HK-2 (cell line): ENCODE results near the gene TTC22.

Experiments used
- DNase-seq: peaks from one replicate; pipeline ENCODE4 v3.0.0-alpha.2; 2018; ENCODE audit not compliant: unreplicated experiment

The TTC22 gene

DNA sequence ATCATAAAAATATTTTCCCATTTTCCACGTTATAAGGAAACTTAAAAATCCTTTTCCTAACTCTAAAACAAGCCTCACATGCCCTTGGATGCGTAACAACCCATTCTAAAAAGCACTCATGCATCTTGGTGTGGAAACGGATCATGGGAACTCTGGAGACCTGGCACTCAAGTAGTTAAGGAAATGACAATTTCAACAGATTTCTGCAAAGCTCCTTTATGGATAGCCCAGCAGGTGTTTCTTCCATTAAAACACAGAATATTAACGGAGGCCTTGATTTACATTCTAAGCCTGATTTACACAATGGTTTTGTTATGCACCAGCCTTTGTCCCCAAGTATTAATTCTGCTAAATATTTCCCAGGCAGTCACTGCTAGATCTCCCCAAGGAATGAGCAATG, 49.7 kb downstream of the TTC22 start:
- no peak for DNase-seq

DNA sequence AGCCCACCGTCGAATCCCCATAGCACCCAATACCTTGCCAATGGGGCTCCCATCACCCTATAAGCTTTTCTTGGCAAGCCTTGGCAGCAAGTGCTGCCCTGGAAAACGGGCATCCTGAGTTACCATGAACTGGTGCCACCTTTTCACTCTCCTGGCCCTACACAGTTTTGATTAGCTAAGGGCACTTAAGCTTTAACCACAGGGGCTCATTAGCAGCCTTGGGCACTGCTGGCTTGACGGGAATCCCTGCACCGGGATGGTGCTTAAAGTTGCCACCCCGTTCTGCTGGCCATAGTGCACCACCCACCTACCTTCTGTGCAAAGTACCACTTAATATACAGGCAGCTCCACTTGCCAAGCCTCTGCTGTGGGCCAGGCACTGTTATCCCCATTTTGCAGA, 50.5 kb downstream of the TTC22 start:
- DNase-seq, result no peak

DNA sequence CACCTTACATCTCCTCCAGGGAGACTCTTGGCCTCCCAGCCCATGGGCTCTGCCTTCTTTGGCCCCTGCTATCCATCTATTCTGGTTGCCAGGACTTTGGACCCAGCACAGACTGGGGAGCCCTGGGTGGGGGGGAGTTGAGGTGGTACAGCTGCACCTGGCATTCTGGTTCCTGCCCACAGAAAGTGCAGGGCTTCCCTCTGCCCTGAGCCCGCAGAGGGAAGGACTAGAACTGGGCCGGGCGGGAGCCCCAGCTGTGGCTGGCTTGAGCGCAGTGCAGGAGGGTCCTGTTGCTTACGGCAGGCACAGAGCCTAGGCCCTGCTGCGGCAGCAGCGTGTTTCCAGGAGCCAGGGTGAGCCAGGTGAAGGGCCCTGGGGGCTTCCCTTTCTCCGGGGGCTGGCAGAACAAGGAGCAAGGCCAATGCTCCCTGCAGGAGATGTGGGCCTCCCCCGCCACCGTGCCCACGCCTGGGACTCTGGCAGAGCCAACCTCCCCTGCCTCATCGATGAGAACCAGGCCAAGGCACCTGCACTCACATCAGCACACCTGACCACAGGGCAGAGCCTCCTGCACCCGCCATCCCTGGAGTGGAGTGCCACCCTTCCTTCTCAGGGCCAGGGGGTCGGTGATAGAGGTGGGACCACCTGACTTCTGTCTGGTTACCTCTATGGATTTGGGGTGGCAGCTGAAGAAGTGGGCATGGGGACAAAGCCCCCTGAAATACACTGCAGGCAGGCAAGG, 52.9 kb downstream of the TTC22 start:
- no peak for DNase-seq

DNA sequence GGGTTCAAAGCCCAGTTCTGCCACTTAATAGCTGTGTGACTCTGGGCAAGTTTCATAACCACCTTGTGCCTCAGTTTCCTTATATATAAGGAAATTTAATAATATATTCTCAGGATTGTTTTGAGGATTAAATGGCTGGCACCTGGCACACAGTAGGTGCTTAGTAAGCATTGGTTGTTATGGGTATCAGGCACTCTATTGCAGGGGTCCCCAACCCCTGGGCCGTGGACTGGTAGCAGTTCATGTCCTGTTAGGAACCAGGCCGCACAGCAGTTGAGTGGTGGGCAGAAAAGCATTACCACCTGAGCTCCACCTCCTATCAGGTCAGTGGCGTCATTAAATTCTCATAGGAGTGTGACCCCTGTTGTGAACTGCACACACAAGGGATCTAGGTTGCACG, 55.3 kb downstream of the TTC22 start:
- no peak for DNase-seq

DNA sequence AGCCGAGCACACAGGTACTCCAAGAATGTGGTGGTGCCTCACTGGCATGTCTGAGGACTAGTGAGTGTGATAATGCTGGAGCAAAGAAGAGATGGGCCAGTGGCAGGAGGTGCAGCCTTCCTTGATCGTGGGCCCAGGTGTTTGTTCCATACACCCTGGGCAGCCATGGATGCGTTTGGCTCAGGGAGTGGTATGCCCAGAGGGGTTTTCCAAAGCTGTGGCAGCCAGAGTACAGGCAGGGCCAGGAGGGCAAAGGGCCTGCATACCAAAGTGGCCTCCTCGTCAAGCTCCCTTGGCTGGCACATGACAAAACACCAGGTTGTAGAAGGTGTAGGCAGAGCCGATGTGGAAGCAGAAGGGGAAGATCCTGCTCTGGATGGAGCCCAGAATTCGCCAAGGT, 55.8 kb downstream of the TTC22 start:
- DNase-seq, result no peak

DNA sequence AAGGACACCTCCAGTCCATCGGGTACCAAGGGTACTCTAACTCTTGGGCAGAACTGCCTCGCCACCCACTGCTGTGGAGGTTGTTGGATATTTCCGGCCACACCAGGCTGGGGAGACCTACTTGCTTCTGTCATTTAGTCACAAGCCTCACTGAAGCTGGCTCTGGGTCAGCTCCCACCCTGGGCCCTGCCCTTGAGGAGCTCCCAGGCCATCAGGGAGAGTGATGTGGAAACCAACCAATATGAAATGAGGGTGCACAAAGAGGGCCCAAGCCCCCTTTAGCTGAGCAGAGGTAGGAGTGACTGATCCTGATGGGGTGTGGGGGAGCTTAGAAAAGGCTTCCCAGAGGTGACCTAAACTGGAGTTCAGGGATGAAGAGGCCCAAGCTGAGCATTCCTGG, 56.4 kb downstream of the TTC22 start:
- no peak for DNase-seq

DNA sequence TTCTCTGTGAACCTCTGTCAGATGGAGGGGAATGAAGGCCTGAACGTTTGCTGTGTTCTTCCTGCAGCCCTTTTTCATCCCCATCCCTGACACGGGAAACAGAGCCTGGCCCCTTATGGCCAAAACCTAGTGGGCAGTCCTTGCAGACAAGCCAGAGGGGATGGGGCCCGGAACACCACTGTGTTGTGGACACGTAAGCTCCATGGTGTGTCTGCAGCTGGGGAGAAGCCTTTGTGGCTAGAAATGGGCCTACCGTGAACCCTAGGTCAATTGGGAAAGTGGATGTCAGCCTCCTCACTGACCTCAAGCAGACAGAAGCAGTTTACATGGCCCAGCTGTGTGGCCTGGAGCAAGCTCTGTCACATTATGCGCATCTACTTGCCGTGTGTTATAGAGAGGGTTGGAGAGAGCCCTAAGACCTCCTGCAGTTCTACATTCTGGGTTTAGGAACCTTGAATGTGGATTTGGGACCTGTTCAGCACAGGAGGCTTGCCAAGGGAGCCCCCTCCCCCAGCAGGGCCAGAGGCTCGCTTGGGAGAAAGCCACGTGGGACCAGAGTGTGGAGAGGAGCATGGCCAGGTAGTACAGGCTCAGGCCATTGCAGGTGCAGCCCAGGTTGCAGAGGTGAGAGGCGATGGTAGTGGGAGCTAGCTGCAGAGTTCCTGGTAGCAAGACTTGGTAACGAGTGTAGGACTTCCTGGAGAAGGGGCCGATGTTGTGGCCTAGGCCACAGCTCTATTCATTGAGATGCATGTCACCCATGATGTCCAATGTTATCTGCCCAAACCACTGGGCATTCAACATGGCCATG, 57.5 kb downstream of the TTC22 start:
- DNase-seq, result no peak

DNA sequence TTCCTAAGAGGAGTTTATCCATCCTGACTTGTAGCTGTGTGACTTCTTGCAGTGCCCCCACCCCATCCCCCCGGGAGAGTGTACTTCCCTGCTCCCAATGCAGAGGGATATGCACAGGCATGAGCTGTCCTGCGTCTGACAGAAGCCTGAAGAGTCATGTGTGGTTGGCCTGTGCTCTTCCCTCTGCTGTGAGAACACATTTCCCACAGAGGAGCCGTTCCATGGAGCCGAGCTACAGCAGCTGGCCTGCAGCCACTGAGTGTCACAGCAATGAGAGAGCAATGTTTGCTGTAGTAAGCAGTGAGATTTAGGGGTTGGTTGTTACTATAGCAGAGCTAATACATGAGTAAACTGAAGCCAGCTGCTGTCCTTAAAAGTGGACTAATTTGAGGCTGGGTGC, 58.8 kb downstream of the TTC22 start:
- DNase-seq, result no peak

DNA sequence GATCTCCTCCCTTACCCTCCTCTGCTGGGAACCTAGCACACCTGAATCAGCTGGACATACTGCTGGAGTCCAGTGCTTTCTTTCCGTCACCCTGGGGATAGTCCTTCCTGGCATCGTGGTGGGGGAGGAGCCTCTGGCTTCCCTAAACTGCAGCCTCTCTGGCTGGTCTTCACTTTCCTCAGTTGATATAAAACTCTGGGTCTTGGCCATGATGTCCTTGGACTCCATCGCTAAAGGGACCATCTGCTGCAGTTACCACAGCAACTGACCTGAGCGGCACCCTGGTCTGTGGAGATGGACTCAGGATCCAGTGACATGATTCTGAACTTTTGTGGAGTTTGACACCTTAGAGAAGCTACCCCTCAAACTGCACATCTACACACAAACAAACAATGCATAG, 59.6 kb downstream of the TTC22 start:
- no peak for DNase-seq

DNA sequence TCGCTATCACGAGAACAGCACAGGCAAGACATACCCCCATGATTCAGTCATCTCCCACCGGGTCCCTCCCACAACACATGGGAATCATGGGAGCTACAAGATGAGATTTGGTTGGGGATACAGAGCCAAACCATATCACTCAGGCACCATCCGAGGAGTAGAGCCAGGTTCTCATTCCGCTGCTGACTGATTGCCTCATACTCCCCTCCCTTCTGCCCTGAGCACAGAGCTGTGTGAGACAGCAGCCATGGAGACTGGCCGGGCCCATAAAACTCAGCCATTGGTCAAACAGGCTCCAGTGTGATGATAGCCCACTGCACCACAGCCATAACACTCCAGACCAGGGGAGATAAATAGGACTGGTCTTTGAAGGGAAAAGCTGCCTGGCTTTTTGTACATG, 62.9 kb downstream of the TTC22 start:
- no peak for DNase-seq

DNA sequence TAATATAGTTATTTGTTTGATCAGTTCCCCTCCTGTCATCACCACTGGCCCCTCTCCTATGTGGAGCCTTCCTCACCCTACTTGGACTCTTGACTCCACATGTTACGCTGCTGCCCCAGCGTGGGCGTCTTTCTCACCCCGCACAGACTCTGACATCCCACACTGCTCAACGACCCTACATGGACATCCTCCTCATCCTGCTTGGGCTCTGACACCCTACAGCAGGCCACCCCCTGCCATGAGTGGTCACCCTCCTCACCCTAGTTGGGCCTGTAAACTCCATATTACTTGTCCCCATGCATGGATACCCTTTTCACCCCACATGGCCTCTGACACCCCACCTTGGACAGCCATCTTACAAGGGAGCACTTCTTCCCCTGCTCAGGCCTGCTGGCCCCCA, 64.4 kb downstream of the TTC22 start:
- no peak for DNase-seq
